ENCODE data around the gene FAM169A.
"Not testable (repeated sequence)": the region's sequence is repeated elsewhere in the genome, so short reads cannot be mapped to it uniquely, and the experiment has no call there.

The FAM169A gene

DNA sequence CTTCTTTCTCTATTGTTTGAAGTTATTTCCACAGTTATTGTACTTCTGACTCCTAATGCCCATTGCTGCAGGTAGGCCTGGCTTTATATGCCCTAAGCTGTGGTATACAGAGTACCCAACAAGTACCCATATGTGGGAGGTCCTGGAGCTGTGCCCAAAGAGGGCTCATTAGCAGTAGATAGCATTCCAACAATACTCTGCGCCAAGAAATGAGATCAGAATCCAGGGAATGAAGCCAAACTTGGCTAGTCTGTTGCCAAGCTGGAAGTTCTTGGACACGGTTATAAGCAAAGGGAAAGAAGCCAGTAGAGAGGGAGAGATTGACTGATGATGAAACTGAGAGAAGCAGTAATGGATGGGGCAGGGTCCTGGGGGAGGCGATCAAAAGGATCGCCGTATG, 29.7 kb upstream of the FAM169A start:
- DNase-seq (ENCODE audit: insufficient read length, low spot score), result no peak
- no peak for FAIRE-seq
- TF ChIP-seq, protein P1, sequence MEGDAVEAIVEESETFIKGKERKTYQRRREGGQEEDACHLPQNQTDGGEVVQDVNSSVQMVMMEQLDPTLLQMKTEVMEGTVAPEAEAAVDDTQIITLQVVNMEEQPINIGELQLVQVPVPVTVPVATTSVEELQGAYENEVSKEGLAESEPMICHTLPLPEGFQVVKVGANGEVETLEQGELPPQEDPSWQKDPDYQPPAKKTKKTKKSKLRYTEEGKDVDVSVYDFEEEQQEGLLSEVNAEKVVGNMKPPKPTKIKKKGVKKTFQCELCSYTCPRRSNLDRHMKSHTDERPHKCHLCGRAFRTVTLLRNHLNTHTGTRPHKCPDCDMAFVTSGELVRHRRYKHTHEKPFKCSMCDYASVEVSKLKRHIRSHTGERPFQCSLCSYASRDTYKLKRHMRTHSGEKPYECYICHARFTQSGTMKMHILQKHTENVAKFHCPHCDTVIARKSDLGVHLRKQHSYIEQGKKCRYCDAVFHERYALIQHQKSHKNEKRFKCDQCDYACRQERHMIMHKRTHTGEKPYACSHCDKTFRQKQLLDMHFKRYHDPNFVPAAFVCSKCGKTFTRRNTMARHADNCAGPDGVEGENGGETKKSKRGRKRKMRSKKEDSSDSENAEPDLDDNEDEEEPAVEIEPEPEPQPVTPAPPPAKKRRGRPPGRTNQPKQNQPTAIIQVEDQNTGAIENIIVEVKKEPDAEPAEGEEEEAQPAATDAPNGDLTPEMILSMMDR (IDR thresholded peaks at IDR 0.05; ENCODE audit: insufficient read depth, missing control alignments), result no peak

DNA sequence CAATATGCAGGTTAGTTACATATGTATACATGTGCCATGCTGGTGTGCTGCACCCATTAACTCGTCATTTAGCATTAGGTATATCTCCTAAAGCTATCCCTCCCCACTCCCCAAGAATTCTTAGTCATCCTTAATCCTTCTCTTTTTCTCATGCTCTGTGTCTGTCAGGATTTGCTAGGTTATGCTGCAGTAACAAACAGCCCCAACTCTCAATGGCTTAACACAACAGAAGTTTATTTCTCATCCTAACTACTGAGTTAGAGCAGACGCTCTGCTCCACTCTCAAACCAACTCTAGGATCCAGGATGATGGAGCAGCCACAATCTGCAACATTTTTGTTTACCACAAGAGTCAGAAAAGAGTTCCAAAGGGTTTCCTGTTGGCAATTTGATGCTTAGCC, 28.2 kb upstream of the FAM169A start:
- TF ChIP-seq, protein P1 (IDR thresholded peaks at IDR 0.05; ENCODE audit: insufficient read depth, missing control alignments), result no peak
- DNase-seq (ENCODE audit: insufficient read length, low spot score) (no peak), FAIRE-seq (no peak)

DNA sequence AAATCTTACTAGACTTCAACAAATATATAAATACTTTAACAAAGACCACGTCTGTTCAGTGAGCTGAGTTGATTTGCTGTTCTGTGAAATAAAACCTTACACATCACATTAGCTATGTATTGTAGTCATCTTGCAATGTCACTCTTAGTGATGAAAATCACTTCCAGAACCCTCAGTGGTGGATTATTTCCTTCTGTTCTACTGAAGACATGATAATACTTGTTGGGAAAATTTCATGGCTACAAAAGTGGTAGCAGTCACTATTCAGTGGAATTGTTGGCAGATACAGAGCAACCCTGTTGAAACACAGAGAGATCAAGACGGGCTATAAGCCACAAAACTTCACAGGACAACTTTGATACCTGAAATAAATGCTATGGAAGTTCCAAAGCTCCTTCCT, 26.7 kb upstream of the FAM169A start:
- FAIRE-seq (no peak), DNase-seq (ENCODE audit: insufficient read length, low spot score) (no peak)
- TF ChIP-seq, protein P1 (IDR thresholded peaks at IDR 0.05; ENCODE audit: insufficient read depth, missing control alignments), result no peak

DNA sequence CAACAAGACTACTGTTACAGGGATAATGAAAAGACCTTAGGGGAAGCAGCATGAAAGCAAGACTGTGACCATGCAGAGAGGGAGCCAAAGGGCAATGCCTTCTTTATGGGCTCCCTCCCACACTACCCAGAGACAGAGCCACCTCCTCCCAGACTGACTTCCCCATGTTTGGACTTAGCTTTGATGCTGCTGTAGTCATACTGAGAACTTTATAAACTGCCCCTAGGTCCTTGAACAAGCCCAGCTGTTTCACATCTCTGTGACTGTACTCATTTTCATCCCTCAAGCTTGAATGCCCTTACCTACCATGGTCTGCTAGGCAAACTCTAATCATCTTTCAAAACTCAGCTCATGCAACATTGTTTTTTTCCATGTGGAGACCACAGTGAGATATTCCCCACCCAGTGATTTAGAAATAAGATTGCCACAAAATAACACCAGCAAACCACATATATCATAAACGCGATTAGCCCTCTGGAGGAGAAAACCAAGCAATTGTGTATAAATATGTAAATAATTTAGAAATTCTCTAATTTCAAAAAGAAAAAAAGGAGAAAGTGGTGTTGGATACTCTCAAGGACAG, 23.4 kb upstream of the FAM169A start:
- FAIRE-seq (no peak), DNase-seq (ENCODE audit: insufficient read length, low spot score) (no peak)
- TF ChIP-seq, protein P1 (IDR thresholded peaks at IDR 0.05; ENCODE audit: insufficient read depth, missing control alignments), result no peak

DNA sequence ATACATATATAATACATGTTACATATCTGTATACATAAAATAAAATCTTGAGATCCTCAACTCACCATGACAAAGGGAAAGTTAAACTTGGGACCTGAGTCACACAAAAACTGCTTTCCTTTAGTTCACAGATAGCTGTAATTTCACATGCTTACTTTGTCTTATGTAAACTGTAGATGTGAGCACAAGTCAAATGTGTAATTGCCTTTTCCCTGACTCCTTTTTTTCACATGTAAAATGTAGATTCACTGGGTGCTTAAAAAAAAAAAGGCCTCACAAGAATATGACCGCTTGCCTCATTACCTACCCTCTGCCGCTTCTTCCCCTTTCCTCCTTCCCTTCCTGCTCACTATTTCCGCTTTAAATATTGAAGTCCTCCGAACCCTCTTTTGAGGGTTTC, 21.9 kb upstream of the FAM169A start:
- FAIRE-seq (no peak), DNase-seq (ENCODE audit: insufficient read length, low spot score) (no peak)
- TF ChIP-seq, protein P1 (IDR thresholded peaks at IDR 0.05; ENCODE audit: insufficient read depth, missing control alignments), result no peak

DNA sequence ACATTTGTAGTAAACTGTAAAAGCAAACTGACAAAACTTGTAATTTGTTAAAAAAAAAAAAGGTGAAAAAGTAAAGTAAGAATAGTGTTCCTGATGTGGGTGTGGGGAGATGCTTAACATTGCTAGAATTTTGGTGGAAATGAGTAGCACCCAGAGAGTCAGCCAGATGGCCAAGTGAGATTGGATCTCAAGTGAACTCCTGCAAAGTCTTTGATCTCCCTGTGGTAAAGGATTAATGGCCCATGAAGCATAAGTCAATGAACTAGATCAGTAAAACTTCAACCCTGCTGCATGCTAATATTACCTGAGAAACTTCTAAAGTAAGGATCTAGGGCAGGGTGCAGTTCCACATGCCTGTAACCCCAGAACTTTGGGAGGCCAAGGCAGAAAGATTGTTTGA, 19.0 kb upstream of the FAM169A start:
- no peak for FAIRE-seq

DNA sequence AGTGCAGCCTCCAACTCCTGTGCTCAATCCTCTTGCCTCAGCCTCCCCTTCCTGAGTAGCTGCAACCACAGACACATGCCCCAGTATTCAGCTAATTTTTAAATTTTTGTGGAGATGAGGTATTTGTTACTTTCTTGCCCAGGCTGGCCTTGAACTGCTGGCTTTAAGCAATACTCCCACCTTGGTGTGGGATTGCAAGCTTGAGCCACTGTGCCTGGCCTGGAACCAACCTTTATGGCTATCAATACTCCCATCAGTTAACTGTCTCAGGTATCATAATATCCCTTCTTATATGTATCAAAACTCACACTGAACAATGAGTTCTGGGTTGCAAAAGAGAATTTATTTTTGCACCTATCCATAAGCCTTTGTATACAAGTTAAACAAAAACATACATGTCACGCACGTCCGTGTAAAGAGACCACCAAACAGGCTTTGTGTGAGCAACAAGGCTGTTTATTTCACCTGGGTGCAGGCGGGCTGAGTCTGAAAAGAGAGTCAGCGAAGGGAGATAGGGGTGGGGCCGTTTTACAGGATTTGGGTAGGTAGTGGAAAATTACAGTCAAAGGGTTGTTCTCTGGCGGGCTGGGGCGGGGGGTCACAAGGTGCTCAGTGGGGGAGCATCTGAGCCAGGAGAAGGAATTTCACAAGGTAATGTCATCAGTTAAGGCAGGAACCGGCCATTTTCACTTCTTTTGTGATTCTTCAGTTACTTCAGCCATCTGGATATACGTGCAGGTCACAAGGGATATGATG, 16.4 kb upstream of the FAM169A start:
- FAIRE-seq; DNase-seq (ENCODE audit: insufficient read length, low spot score): not testable (repeated sequence)

More for the DNA sequence above, 19.0 kb upstream of the FAM169A start:
- TF ChIP-seq, protein P1 (IDR thresholded peaks at IDR 0.05; ENCODE audit: insufficient read depth, missing control alignments), result no peak
- no peak for DNase-seq (ENCODE audit: insufficient read length, low spot score)

All from D721Med (cell line).